Thoracic aorta (tissue), 2 donors: ENCODE data around the gene ACTRT2. TPM values are rescaled to one million over a fixed set of nuclear protein-coding genes. Genes with fewer than 3 reads are reported as not detected.

Experiments
- ATAC-seq: fragments of 150-250 bp; one replicate; pipeline ENCODE4 v1.8.0; 2017; ENCODE audit warnings: low read depth; ENCODE audit not compliant: insufficient number of reproducible peaks, low FRiP score
- DNase-seq: peaks from one replicate; pipeline ENCODE4 v3.0.0-alpha.2; 2020; ENCODE audit warnings: low spot score
- H3K27ac ChIP-seq, 2 donors: fragments of 200-600 bp; sonication (generic); 1 replicate in 1 of 2; 2 replicates in 1 of 2; pipeline ENCODE4 v1.5.1; 2016; ENCODE audit warnings: mild to moderate bottlenecking in 2 of 2, moderate library complexity in 2 of 2
- H3K27me3 ChIP-seq: fragments of 200-600 bp; sonication (generic); replicated peaks from 2 replicates; pipeline ENCODE4 v1.6.0; 2016; ENCODE audit warnings: mild to moderate bottlenecking; ENCODE audit not compliant: insufficient read depth
- H3K36me3 ChIP-seq: fragments of 200-600 bp; sonication (generic); one replicate; pipeline ENCODE4 v1.5.1; 2016
- H3K4me1 ChIP-seq, 2 donors: fragments of 200-600 bp; sonication (generic); 1 replicate in 1 of 2; 2 replicates in 1 of 2; pipeline versions ENCODE4 v1.5.1 to v1.6.0; 2016; ENCODE audit warnings: low read depth in 2 of 2, mild to moderate bottlenecking in 1 of 2; ENCODE audit not compliant: control insufficient read depth in 1 of 2
- H3K4me3 ChIP-seq: fragments of 200-600 bp; sonication (generic); 2 replicates; pipeline ENCODE4 v1.5.1; 2016; ENCODE audit warnings: mild to moderate bottlenecking
- H3K9me3 ChIP-seq: fragments of 200-600 bp; sonication (generic); 2 replicates; pipeline ENCODE4 v1.5.1; 2016
- CTCF ChIP-seq: fragments of 200-600 bp; sonication (generic); IDR thresholded peaks from one replicate; pipeline ENCODE4 v1.5.1; 2019; ENCODE audit warnings: antibody characterized with exemption
- total RNA-seq, 2 donors: library from RNA; depleted of rRNA; stranded (reverse); fragments of >200 nt; gene quantifications; one replicate each; pipeline versions ENCODE4 v1.1.0 to v1.2.3, GENCODE V29; 2016

Gene ACTRT2
- total RNA-seq: not detected

GRCh38 chr1:3021233-3021671 is at the start of gene ACTRT2:
Gene ACTRT2 (plus strand): TSS chr1:3021467. CDS start chr1:3021687, 220 bp downstream.
- Histone ChIP-seq H3K4me3 (no peak within 1 kb of the TSS), H3K4me1 (no peaks in the 10 kb centered on the region), H3K27ac (no peak within 1 kb of the TSS), H3K27me3 (no peaks in the 10 kb centered on the region), H3K9me3 (no peaks in the 10 kb centered on the region), H3K36me3 (no peaks in the 10 kb centered on the region)
- ATAC-seq (no peak), DNase-seq (no peak)
- TF ChIP-seq CTCF: no peak

- Histone ChIP-seq H3K4me1 (peaks cover 15 to 53% of the 10 kb centered on the region in 2 donors), H3K27ac (no peak overlapping the region), H3K4me3 (no peak overlapping the region), H3K9me3 (no peaks in the 10 kb centered on the region), H3K27me3 (no peaks in the 10 kb centered on the region), H3K36me3 (no peaks in the 10 kb centered on the region)
- TF ChIP-seq CTCF: no peak
- DNase-seq (no peak), ATAC-seq (no peak)
Observed at GRCh38 chr1:2971609-2972008, 49.7 kb upstream of the ACTRT2 start.

GRCh38 chr1:2972011-2972878 is 49.0 kb upstream of the ACTRT2 start:
- Histone ChIP-seq H3K4me3 (no peak overlapping the region), H3K36me3 (no peaks in the 10 kb centered on the region), H3K4me1 (peaks cover 12 to 46% of the 10 kb centered on the region in 2 donors), H3K27me3 (no peaks in the 10 kb centered on the region), H3K9me3 (no peaks in the 10 kb centered on the region), H3K27ac (no peak overlapping the region)
- DNase-seq (no peak), ATAC-seq (no peak)
- TF ChIP-seq CTCF: no peak

- H3K27me3 ChIP-seq: no peaks in the 10 kb centered on the region
- H3K9me3 ChIP-seq: no peaks in the 10 kb centered on the region
- H3K4me3 ChIP-seq: no peak overlapping the region
- no peak overlapping the region for H3K27ac ChIP-seq
- no peaks in the 10 kb centered on the region for H3K36me3 ChIP-seq
- no peak for ATAC-seq
- no peak for TF ChIP-seq CTCF
- no peak for DNase-seq
- H3K4me1 ChIP-seq: peaks cover 12 to 43% of the 10 kb centered on the region in 2 donors
Observed at GRCh38 chr1:2972879-2973575, 48.2 kb upstream of the ACTRT2 start.
